Stomach smooth muscle (tissue), 2 donors: Measurements from ENCODE around the gene RBP2.

Source experiments
- H3K27ac ChIP-seq: one replicate; pipeline ENCODE4 v1.7.0; 2013; ENCODE audit warnings: mild to moderate bottlenecking, low read length, inconsistent platforms
- H3K27me3 ChIP-seq, 2 donors: one replicate each; pipeline ENCODE4 v1.7.0; 2013; ENCODE audit warnings: low read length in 2 of 2; ENCODE audit not compliant: insufficient read depth in 2 of 2, control insufficient read depth in 1 of 2
- H3K36me3 ChIP-seq, 2 donors: one replicate each; pipeline ENCODE4 v1.7.0; 2013; ENCODE audit warnings: low read length in 2 of 2; ENCODE audit not compliant: control insufficient read depth in 2 of 2, insufficient read depth in 2 of 2
- H3K4me1 ChIP-seq: one replicate; pipeline ENCODE4 v1.7.0; 2013; ENCODE audit warnings: low read length; ENCODE audit not compliant: control insufficient read depth, insufficient read depth
- H3K4me3 ChIP-seq, 2 donors: one replicate each; pipeline ENCODE4 v1.7.0; 2013; ENCODE audit warnings: low read length in 2 of 2
- H3K9ac ChIP-seq, 2 donors: one replicate each; pipeline ENCODE4 v1.7.0; 2013; ENCODE audit warnings: low read length in 2 of 2, mild to moderate bottlenecking in 1 of 2
- H3K9me3 ChIP-seq, 2 donors: one replicate each; pipeline ENCODE4 v1.7.0; 2013; ENCODE audit warnings: low read length in 2 of 2; ENCODE audit not compliant: control insufficient read depth in 2 of 2
- donor health status: healthy.
- donor health status: Pancreatic carcinoma.

The RBP2 gene

GRCh38 chr3:139517321-139518065 is 41.2 kb upstream of the RBP2 start:
- Histone ChIP-seq H3K9ac (no peak overlapping the region), H3K27ac (no peak overlapping the region), H3K9me3 (no peaks in the 10 kb centered on the region), H3K36me3 (peaks cover 0 to 5% of the 10 kb centered on the region in 2 donors), H3K4me3 (no peak overlapping the region), H3K27me3 (no peaks in the 10 kb centered on the region), H3K4me1 (no peaks in the 10 kb centered on the region)

- H3K27ac ChIP-seq: no peak overlapping the region
- no peaks in the 10 kb centered on the region for H3K9me3 ChIP-seq
- H3K9ac ChIP-seq: no peak overlapping the region
- no peak overlapping the region for H3K4me3 ChIP-seq
- H3K4me1 ChIP-seq: no peaks in the 10 kb centered on the region
- no peaks in the 10 kb centered on the region for H3K27me3 ChIP-seq
- H3K36me3 ChIP-seq: peaks cover 0 to 5% of the 10 kb centered on the region in 2 donors
Measured at GRCh38 chr3:139514741-139515140, 38.4 kb upstream of the RBP2 start.

GRCh38 chr3:139509631-139510030 is 33.3 kb upstream of the RBP2 start:
- H3K27ac ChIP-seq: no peak overlapping the region
- H3K36me3 ChIP-seq: no peaks in the 10 kb centered on the region
- H3K9me3 ChIP-seq: no peaks in the 10 kb centered on the region
- no peaks in the 10 kb centered on the region for H3K27me3 ChIP-seq
- H3K9ac ChIP-seq: no peak overlapping the region
- no peaks in the 10 kb centered on the region for H3K4me1 ChIP-seq
- no peak overlapping the region for H3K4me3 ChIP-seq

GRCh38 chr3:139506766-139507165 is 30.4 kb upstream of the RBP2 start:
- Histone ChIP-seq H3K27me3 (no peaks in the 10 kb centered on the region), H3K27ac (no peak overlapping the region), H3K36me3 (no peaks in the 10 kb centered on the region), H3K4me3 (no peak overlapping the region), H3K9me3 (no peaks in the 10 kb centered on the region), H3K4me1 (no peaks in the 10 kb centered on the region), H3K9ac (no peak overlapping the region)

GRCh38 chr3:139505829-139506386 is 29.6 kb upstream of the RBP2 start:
- Histone ChIP-seq H3K36me3 (no peaks in the 10 kb centered on the region), H3K9ac (no peak overlapping the region), H3K4me3 (no peak overlapping the region), H3K27ac (no peak overlapping the region), H3K27me3 (no peaks in the 10 kb centered on the region), H3K9me3 (no peaks in the 10 kb centered on the region), H3K4me1 (no peaks in the 10 kb centered on the region)

- Histone ChIP-seq H3K9me3 (no peaks in the 10 kb centered on the region), H3K27me3 (no peaks in the 10 kb centered on the region), H3K27ac (no peak overlapping the region), H3K36me3 (no peaks in the 10 kb centered on the region), H3K4me1 (no peaks in the 10 kb centered on the region), H3K9ac (no peak overlapping the region), H3K4me3 (no peak overlapping the region)
Measured at GRCh38 chr3:139499536-139499935, 23.2 kb upstream of the RBP2 start.

- H3K9me3 ChIP-seq: no peaks in the 10 kb centered on the region
- no peak overlapping the region for H3K27ac ChIP-seq
- no peak overlapping the region for H3K4me3 ChIP-seq
- no peak overlapping the region for H3K9ac ChIP-seq
- H3K27me3 ChIP-seq: no peaks in the 10 kb centered on the region
- peaks cover 3% of the 10 kb centered on the region for H3K4me1 ChIP-seq
- H3K36me3 ChIP-seq: peaks cover 2 to 3% of the 10 kb centered on the region in 2 donors
Measured at GRCh38 chr3:139493826-139494385, 17.6 kb upstream of the RBP2 start.

- no peaks in the 10 kb centered on the region for H3K9me3 ChIP-seq
Measured at GRCh38 chr3:139491966-139492365, 15.7 kb upstream of the RBP2 start.

GRCh38 chr3:139491027-139491700 is 14.8 kb upstream of the RBP2 start:
- peaks cover 2 to 3% of the 10 kb centered on the region in 2 donors for H3K36me3 ChIP-seq
- H3K27ac ChIP-seq: no peak overlapping the region
- no peaks in the 10 kb centered on the region for H3K27me3 ChIP-seq
- peaks cover 3% of the 10 kb centered on the region for H3K4me1 ChIP-seq
- H3K4me3 ChIP-seq: no peak overlapping the region
- H3K9ac ChIP-seq: no peak overlapping the region
- H3K9me3 ChIP-seq: no peaks in the 10 kb centered on the region

More at GRCh38 chr3:139491966-139492365, 15.7 kb upstream of the RBP2 start:
- H3K27me3 ChIP-seq: no peaks in the 10 kb centered on the region
- no peak overlapping the region for H3K9ac ChIP-seq
- no peak overlapping the region for H3K4me3 ChIP-seq
- peaks cover 3% of the 10 kb centered on the region for H3K4me1 ChIP-seq
- peaks cover 2 to 3% of the 10 kb centered on the region in 2 donors for H3K36me3 ChIP-seq
- H3K27ac ChIP-seq: no peak overlapping the region

GRCh38 chr3:139482206-139482605 is 5.9 kb upstream of the RBP2 start:
- Histone ChIP-seq H3K9me3 (no peaks in the 10 kb centered on the region), H3K36me3 (no peaks in the 10 kb centered on the region), H3K4me1 (no peaks in the 10 kb centered on the region), H3K27ac (no peak overlapping the region), H3K9ac (no peak overlapping the region), H3K27me3 (no peaks in the 10 kb centered on the region), H3K4me3 (no peak overlapping the region)
